Suppressor macrophage treated with lipopolysaccharide for 1 hour (primary cell): ENCODE data around the gene RANBP1.

Experiments used
- DNase-seq, 3 donors: peaks; one replicate each; pipeline ENCODE4 v3.0.0-alpha.2; 2020 to 2022

RANBP1 gene

DNA sequence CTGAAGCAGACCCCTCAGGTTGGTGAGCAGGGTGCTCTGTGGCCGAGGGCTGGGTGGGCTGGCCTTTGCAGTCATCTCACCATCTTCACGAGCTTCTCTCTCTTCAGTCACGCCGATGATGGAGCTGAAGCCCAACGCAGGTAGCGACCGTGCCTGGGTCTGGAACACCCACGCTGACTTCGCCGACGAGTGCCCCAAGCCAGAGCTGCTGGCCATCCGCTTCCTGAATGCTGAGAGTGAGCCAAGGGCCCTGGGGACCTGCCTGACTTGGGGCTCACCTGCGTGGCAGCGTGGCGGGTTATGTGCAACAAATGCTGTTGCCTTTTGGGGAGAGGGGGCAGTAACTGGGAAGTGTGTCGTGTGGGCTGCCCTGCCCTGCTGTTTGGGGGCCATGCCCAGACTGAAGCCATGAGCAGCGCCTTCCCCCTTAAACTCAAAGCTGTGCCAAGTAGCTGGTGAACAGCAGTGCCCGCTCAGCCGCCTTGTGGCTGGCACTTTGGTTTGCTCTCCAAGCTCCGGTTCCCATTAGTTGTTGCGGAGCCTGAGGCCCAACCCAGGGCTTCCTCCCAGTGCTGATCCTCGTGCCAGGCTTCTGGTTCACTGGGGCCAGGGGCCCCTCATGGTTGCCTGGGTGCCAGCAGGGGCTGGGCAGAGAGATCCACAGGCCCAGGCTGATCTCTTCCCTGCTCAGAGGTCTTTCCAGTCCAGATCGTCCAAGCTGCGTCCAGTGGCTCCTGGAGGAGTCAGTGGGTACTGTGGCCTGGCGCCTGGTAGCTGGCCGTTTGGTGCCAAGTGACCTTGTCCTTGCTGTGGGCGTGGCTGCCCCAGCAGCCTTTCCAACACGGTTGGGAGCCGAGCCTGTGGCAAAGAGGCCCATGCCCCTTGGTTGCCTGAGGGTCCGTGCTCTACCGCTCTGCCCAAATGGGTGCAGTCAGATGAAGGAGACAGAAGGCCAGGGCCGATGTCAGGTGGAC, 9.6 kb downstream of the RANBP1 start:
- no peak for DNase-seq

GRCh38 chr22:20126284-20127029, 10.6 kb downstream of the RANBP1 start:
- DNase-seq: no peak

DNA sequence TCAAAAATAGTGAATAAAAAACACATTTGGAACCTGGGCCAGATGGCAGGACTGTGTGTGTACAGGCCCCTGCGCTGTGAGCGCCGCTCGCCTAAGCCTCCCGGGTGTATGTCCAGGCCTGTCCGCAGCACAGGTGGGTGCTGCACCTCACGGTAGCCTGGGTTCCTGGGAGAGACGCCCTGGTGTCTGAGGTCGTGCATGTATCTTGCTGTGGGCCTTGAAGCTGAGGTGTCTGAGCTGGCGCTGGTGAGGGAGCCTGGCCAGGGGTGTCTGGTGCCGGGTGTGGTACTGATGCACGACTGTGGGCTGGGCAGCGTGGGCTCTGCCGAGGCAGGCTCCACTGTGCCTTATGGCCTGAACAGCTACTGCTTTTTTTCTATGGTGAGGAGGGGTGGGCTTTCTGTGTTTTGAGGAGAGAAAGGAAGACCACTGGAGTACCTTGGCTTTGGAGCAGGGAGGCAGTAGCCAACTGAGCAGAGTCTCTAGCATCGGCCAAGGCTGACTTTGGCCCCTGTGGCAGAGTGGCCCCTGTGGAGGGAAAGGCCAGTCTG, 11.5 kb downstream of the RANBP1 start:
- DNase-seq: no peak

GRCh38 chr22:20127869-20128618, 12.1 kb downstream of the RANBP1 start:
- DNase-seq: no peak

DNA sequence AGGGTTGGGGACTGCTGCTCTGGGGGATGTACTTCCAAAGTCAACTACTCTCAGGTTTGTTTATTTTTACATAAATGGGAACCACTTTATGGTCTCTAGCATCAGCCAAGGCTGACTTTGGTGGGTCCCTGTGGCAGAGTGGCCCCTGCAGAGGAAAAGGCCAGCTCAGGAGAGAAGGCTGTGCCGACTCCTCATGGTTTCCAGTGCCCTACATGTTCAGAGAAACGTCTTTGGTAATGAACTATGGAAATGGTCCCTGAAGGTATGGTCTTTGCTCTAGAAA, 12.7 kb downstream of the RANBP1 start:
- DNase-seq: no peak

DNA sequence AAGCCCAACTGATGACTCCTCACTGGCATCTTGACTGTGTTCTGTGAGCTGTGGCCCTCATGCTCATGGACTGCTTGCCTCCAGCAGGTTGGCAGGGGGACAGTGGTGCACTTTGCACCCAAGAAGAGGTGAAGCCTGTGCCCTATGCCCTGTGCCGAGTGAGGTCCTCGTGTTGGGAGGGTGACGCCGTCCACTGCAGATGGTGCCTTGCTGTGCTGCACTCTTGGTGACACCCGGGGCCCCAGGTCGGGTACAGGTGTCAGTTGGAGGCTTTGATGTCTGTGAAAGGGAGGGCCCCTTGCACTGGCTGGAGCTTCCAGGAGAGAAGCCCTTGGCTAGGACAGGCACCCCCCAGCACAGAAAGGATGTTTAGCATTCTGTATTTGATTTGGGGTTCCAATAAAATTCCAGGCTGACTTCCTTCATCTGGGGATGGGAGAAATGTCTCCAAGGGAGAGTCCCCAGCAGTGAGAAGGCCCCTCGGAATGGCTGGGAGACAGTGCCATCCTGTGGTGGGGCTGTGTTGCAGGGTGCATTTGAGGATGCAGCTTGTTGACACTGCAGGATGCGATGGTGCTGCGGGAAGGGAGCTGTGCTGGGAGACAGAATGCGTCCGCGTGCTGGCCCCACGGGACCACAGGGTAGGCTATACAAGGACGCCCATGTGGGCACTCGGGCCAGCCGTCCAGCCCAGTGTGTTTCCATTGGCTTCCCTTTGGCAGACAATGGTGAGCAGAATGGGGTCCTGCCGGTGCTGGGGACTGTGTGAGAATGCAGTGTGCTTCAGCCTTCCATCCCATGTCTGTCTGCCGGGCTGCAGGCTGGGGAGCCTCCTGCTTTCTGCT, 13.2 kb downstream of the RANBP1 start:
- peak; percentile 40 to 58 (median 50) for DNase-seq

DNA sequence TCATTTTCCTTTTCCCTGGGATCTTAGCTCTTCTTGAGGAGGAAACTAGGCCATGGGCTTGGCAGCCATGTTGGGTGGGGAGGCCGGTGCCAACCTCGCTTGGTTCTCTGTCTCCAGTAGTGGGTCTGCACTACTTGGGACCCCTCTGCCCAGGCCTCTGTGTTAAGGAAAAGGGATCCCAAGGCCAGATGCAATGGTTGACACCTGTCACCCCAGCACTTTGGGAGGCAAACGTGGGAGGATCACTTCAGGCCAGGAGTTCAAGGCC, 13.8 kb downstream of the RANBP1 start:
- DNase-seq: no peak

GRCh38 chr22:20130319-20130718, 14.4 kb downstream of the RANBP1 start:
- DNase-seq: no peak

DNA sequence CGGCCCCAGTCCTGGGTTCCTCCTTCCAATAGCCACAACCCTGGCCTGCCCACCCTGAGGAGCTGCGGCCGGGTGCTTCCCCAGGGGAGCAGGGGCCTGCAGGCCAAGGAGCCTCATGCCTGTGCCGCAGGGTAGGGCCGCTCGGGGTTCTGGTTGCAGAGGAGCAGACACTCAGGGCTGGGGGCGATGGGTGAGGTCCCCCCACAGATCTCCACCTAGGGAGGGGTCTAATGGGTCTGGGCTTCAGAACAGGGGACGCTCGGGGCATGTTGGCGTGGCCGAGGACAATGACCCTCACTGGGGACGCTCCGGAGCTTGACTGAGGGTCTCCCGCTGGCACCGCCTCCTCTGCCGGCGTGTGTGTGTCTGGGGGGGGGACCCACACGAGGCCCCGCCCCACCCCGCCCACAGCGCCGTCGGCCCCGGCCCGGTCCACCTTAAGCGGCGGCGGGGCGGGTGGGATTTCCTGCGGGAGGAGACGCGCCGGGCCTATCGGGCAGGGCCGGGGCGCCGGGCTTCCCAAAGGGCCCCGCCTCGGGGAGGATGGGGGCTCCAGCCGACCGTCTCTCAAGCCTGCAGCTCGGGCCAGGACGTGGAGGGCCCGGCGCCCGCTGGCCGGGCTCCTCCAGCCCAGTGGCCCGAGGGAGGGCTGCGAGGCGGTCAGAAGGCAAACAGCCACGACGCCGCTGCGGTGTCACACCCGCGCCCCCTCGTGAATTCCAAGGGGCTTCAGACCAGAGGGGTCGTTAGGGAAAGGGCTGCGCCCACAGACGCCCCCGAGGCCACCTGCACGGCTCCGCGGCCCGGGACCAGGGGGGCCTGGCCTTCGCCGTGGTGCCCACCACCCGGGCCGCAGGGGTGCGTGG, 15.1 kb downstream of the RANBP1 start:
- peak; percentile 74 to 93 (median 82) for DNase-seq

DNA sequence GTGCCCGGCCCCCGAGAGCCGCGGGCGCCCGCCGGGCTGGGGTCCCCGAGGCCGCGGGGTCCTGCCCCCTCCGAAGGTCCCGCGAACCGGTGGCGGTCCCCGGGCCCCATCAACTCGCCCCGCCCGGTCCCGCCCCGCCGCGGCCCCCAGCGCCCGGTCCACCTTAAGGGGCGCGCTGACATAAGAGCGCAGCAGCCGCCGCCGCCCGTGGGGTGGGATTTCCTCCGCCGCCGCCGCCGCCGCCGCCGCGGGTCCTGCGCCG, 15.6 kb downstream of the RANBP1 start, which contains the start of gene ZDHHC8:
Gene ZDHHC8, plus strand, starts transcription at position 208 of the 262 bp plus-strand sequence. CDS start 144 bp downstream, outside the sequence.
- DNase-seq: peak in 2 of 3 donors; percentile 51 to 69

- DNase-seq: peak; percentile 47 to 72 (median 58)
Observed at GRCh38 chr22:20131859-20132685, 16.2 kb downstream of the RANBP1 start.

- no peak for DNase-seq
Observed at GRCh38 chr22:20132686-20133246, 16.9 kb downstream of the RANBP1 start.

DNA sequence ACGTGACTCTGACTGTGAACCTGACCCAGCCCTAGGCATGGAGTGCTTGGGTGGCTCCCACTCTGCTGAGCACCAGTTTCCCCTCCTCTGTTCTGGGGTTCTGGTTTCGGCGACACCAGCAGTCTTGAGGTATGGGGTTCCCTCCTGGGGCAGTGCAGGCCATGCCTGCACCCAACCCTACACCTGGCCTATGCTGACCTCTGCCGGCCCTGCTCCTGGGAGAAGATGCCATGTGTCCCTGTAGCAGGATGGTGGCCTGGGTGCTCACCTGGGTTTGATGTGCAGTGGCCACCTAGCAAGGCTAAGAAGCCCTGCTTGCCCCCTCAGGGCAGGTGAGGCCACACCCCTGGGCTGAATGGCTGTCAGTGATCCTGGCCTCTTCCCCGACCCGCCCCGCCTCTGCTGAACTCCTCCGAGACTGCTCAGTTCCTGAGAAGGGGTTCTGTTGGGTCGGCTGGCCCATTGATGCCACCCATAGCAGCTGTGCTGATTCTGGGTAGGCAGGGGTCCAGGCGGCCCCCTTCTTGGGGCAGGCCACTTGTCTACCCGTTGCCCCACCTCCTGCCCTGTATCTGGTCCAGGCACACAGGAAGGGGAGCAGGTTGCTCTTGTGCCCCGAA, 18.1 kb downstream of the RANBP1 start:
- DNase-seq: no peak

- no peak for DNase-seq
Observed at GRCh38 chr22:20135265-20135664, 19.4 kb downstream of the RANBP1 start.

GRCh38 chr22:20135806-20136602, 20.1 kb downstream of the RANBP1 start:
- no peak for DNase-seq

DNA sequence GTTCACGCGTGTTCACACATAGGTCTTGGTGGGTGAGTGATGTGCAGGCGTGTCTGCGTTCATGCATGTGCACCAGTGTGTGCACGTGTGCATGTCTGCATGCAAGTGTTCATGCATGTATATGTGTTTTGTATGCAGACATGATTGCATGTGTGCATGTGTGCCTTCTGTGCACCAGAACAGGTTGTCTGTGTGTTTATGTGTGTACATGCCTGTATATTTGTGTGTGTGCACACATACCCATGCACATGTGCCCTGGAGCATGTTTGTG, 20.6 kb downstream of the RANBP1 start:
- DNase-seq: no peak

GRCh38 chr22:20137113-20137512, 21.2 kb downstream of the RANBP1 start:
- no peak for DNase-seq

GRCh38 chr22:20137671-20138416, 21.9 kb downstream of the RANBP1 start:
- DNase-seq: peak; percentile 21 to 33 (median 29)

GRCh38 chr22:20138417-20138738, 22.5 kb downstream of the RANBP1 start:
- no peak for DNase-seq
